SK-N-SH treated with all-trans-retinoic acid at 6 μM for 48 hours (cell line): ENCODE data around the gene INO80C.

Source experiments
- ATAC-seq: fragments of 200-7000 bp; cut with Tn5 transposase; 3 replicates; pipeline ENCODE4 v1.9.1; 2020; ENCODE audit warnings: mild to moderate bottlenecking, moderate library complexity
- ARNTL ChIP-seq: fragments of 450-650 bp; formaldehyde crosslinking; IDR thresholded peaks from 2 replicates; pipeline ENCODE4 v1.5.0; 2020; ENCODE audit warnings: low read depth, mild to moderate bottlenecking, moderate library complexity, borderline replicate concordance
- BACH2 ChIP-seq: fragments of 250-450 bp; sonication (Bioruptor Pico); IDR thresholded peaks from 2 replicates; pipeline ENCODE4 v1.9.0; 2021; ENCODE audit warnings: mild to moderate bottlenecking, borderline replicate concordance
- CREB5 ChIP-seq: fragments of 250-450 bp; sonication (Bioruptor Pico); IDR thresholded peaks from 2 replicates; pipeline ENCODE4 v1.5.1; 2020; ENCODE audit warnings: low read depth, mild to moderate bottlenecking, moderate library complexity
- CSDC2 ChIP-seq: fragments of 250-450 bp; sonication (Bioruptor Pico); IDR thresholded peaks from 2 replicates; pipeline ENCODE4 v1.5.0; 2020; ENCODE audit warnings: mild to moderate bottlenecking, moderate library complexity
- ESRRG ChIP-seq: fragments of 250-450 bp; sonication (Bioruptor Pico); IDR thresholded peaks from 2 replicates; pipeline ENCODE4 v1.6.1; 2021; ENCODE audit warnings: mild to moderate bottlenecking
- GLIS3 ChIP-seq: fragments of 250-450 bp; sonication (Bioruptor Pico); IDR thresholded peaks from 2 replicates; pipeline ENCODE4 v1.5.0; 2020; ENCODE audit warnings: mild to moderate bottlenecking, moderate library complexity
- ISL1 ChIP-seq: fragments of 250-450 bp; sonication (Bioruptor Pico); IDR thresholded peaks from 2 replicates; pipeline ENCODE4 v2.1.2; 2022; ENCODE audit warnings: mild to moderate bottlenecking, moderate library complexity
- OSR1 ChIP-seq: fragments of 250-450 bp; sonication (Bioruptor Pico); IDR thresholded peaks from 2 replicates; pipeline ENCODE4 v1.8.0; 2022; ENCODE audit warnings: moderate library complexity, mild to moderate bottlenecking, inconsistent platforms
- RARB ChIP-seq: fragments of 250-450 bp; sonication (Bioruptor Pico); IDR thresholded peaks from 2 replicates; pipeline ENCODE4 v1.8.0; 2021; ENCODE audit warnings: mild to moderate bottlenecking, moderate library complexity
- SNAI2 ChIP-seq: fragments of 250-450 bp; sonication (Bioruptor Pico); IDR thresholded peaks from 2 replicates; pipeline ENCODE4 v1.5.0; 2020; ENCODE audit warnings: mild to moderate bottlenecking, moderate library complexity
- TCF4 ChIP-seq: fragments of 250-450 bp; sonication (Bioruptor Pico); IDR thresholded peaks from 2 replicates; pipeline ENCODE4 v1.8.0; 2021; ENCODE audit warnings: mild to moderate bottlenecking, moderate library complexity, borderline replicate concordance
- TOX ChIP-seq: fragments of 250-450 bp; sonication (Bioruptor Pico); IDR thresholded peaks from 2 replicates; pipeline ENCODE4 v1.8.0; 2021; ENCODE audit warnings: mild to moderate bottlenecking, moderate library complexity, borderline replicate concordance
- ZFP3 ChIP-seq: fragments of 250-450 bp; sonication (Bioruptor Pico); IDR thresholded peaks from 2 replicates; pipeline ENCODE4 v1.5.0; 2020; ENCODE audit warnings: mild to moderate bottlenecking, moderate library complexity
- ZFP30 ChIP-seq: fragments of 450-650 bp; formaldehyde crosslinking; IDR thresholded peaks from 2 replicates; pipeline ENCODE4 v1.5.0; 2022; ENCODE audit warnings: mild to moderate bottlenecking, moderate library complexity
- ZNF70 ChIP-seq: fragments of 450-650 bp; formaldehyde crosslinking; IDR thresholded peaks from 2 replicates; pipeline ENCODE4 v1.5.0; 2020; ENCODE audit warnings: mild to moderate bottlenecking, moderate library complexity
- ZNF8 ChIP-seq: fragments of 450-650 bp; formaldehyde crosslinking; IDR thresholded peaks from 2 replicates; pipeline ENCODE4 v1.5.0; 2020; ENCODE audit warnings: mild to moderate bottlenecking, moderate library complexity
- TF ChIP-seq, protein P1 (sequence below): fragments of 250-450 bp; sonication (Bioruptor Pico); IDR thresholded peaks from 2 replicates; pipeline ENCODE4 v1.5.1; 2021; ENCODE audit warnings: mild to moderate bottlenecking, moderate library complexity
- TF ChIP-seq, protein P2 (sequence below): fragments of 250-450 bp; sonication (Bioruptor Pico); IDR thresholded peaks from 2 replicates; pipeline ENCODE4 v1.8.0; 2021; ENCODE audit warnings: low read depth, mild to moderate bottlenecking, moderate library complexity, borderline replicate concordance
- TF ChIP-seq, protein P3 (sequence below): fragments of 250-450 bp; sonication (Bioruptor Pico); IDR thresholded peaks from 2 replicates; pipeline ENCODE4 v1.5.0; 2020; ENCODE audit warnings: mild to moderate bottlenecking, moderate library complexity
- TF ChIP-seq, protein P4 (sequence below): fragments of 250-450 bp; sonication (Bioruptor Pico); IDR thresholded peaks from 2 replicates; pipeline ENCODE4 v1.8.0; 2020; ENCODE audit warnings: mild to moderate bottlenecking, moderate library complexity, borderline replicate concordance

Gene INO80C

DNA sequence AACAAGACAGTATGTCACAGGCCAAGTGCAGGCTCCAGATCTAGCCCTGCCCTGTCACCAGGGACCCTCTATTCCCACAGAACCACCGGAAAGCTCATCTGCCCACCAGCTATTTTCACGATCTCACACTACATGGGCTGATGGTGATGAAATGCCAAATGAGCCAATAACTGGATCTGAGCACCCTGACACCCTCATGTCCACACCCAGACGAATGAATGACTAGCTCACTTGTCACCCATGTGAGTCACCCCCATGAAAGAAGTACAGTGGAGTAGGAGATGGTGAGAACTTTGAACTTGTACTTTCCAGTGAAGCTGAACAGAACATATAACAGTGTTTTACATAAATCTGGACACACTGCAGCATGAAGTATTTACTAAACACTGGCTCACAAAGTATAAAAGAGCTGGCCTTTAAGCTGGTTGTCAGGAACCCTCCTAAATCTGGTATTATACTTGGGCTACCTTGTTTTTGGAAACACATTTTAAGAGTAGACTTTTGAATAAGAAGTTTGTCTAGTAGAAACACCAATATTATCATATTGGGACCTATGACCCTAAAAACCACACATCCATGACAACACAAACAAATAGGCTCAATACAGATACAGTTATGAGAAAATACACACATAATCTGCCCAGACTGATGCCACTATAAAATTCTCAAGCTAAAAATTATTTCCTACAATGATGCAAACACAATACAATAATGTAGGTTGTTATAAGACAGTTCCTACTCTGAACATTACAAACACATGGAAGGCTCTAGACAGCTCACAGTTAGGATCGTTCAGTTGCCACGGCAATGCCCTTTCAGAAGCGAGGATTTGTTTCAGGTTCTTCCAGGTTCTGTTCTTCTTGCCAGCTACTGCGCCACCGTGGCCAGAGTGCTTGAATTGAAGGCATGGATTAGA is 19.0 kb downstream of the INO80C start:
- no peak for TF ChIP-seq SNAI2 (CRISPR knock-in tag)
- TF ChIP-seq ISL1 (CRISPR knock-in tag) = no peak
- no peak for TF ChIP-seq BACH2 (CRISPR knock-in tag)
- TF ChIP-seq, protein P1, sequence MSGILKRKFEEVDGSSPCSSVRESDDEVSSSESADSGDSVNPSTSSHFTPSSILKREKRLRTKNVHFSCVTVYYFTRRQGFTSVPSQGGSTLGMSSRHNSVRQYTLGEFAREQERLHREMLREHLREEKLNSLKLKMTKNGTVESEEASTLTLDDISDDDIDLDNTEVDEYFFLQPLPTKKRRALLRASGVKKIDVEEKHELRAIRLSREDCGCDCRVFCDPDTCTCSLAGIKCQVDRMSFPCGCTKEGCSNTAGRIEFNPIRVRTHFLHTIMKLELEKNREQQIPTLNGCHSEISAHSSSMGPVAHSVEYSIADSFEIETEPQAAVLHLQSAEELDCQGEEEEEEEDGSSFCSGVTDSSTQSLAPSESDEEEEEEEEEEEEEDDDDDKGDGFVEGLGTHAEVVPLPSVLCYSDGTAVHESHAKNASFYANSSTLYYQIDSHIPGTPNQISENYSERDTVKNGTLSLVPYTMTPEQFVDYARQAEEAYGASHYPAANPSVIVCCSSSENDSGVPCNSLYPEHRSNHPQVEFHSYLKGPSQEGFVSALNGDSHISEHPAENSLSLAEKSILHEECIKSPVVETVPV (CRISPR knock-in tag) = no peak
- no peak for ATAC-seq

DNA sequence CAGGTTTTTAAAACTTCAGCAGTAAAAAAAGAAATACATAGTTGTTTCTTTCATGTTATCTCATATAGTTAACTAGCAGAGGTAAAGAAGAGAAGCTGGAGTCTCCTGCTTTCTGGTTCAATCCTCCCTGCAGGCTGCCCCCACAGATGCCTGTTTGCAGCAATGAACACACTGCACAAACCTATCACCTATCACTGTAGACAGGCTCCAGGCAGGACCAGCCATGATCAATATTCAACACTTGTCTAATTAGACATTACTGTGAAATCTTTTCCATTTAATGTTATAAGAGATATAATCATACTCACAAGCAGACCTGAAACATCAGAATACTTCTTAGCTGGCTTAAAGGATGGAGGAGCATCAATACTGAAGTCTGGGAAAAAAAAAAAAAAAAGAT is 19.8 kb downstream of the INO80C start:
- TF ChIP-seq RARB = no peak
- TF ChIP-seq ZFP3 = no peak
- no peak for TF ChIP-seq GLIS3
- TF ChIP-seq, protein P2, sequence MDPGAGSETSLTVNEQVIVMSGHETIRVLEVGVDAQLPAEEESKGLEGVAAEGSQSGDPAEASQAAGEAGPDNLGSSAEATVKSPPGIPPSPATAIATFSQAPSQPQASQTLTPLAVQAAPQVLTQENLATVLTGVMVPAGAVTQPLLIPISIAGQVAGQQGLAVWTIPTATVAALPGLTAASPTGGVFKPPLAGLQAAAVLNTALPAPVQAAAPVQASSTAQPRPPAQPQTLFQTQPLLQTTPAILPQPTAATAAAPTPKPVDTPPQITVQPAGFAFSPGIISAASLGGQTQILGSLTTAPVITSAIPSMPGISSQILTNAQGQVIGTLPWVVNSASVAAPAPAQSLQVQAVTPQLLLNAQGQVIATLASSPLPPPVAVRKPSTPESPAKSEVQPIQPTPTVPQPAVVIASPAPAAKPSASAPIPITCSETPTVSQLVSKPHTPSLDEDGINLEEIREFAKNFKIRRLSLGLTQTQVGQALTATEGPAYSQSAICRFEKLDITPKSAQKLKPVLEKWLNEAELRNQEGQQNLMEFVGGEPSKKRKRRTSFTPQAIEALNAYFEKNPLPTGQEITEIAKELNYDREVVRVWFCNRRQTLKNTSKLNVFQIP = no peak
- no peak for TF ChIP-seq ARNTL (CRISPR knock-in tag)
- TF ChIP-seq BACH2 (CRISPR knock-in tag) = no peak
- TF ChIP-seq CREB5 (CRISPR knock-in tag) = no peak
- TF ChIP-seq, protein P1 (CRISPR knock-in tag) = no peak
- no peak for TF ChIP-seq ZFP30
- TF ChIP-seq OSR1 = no peak
- TF ChIP-seq SNAI2 (CRISPR knock-in tag) = no peak
- ATAC-seq = no peak

GRCh38 chr18:35477497-35477896 is 20.3 kb downstream of the INO80C start:
- no peak for ATAC-seq
- no peak for TF ChIP-seq ZNF70 (CRISPR knock-in tag)
- no peak for TF ChIP-seq ZNF8
- no peak for TF ChIP-seq ARNTL (CRISPR knock-in tag)
- no peak for TF ChIP-seq CREB5 (CRISPR knock-in tag)
- TF ChIP-seq, protein P3, sequence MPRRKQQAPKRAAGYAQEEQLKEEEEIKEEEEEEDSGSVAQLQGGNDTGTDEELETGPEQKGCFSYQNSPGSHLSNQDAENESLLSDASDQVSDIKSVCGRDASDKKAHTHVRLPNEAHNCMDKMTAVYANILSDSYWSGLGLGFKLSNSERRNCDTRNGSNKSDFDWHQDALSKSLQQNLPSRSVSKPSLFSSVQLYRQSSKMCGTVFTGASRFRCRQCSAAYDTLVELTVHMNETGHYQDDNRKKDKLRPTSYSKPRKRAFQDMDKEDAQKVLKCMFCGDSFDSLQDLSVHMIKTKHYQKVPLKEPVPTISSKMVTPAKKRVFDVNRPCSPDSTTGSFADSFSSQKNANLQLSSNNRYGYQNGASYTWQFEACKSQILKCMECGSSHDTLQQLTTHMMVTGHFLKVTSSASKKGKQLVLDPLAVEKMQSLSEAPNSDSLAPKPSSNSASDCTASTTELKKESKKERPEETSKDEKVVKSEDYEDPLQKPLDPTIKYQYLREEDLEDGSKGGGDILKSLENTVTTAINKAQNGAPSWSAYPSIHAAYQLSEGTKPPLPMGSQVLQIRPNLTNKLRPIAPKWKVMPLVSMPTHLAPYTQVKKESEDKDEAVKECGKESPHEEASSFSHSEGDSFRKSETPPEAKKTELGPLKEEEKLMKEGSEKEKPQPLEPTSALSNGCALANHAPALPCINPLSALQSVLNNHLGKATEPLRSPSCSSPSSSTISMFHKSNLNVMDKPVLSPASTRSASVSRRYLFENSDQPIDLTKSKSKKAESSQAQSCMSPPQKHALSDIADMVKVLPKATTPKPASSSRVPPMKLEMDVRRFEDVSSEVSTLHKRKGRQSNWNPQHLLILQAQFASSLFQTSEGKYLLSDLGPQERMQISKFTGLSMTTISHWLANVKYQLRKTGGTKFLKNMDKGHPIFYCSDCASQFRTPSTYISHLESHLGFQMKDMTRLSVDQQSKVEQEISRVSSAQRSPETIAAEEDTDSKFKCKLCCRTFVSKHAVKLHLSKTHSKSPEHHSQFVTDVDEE = no peak
- TF ChIP-seq OSR1 = no peak
- TF ChIP-seq TOX (CRISPR knock-in tag) = no peak
- TF ChIP-seq TCF4 (CRISPR knock-in tag) = no peak
- TF ChIP-seq, protein P1 (CRISPR knock-in tag) = no peak
- TF ChIP-seq, protein P4, sequence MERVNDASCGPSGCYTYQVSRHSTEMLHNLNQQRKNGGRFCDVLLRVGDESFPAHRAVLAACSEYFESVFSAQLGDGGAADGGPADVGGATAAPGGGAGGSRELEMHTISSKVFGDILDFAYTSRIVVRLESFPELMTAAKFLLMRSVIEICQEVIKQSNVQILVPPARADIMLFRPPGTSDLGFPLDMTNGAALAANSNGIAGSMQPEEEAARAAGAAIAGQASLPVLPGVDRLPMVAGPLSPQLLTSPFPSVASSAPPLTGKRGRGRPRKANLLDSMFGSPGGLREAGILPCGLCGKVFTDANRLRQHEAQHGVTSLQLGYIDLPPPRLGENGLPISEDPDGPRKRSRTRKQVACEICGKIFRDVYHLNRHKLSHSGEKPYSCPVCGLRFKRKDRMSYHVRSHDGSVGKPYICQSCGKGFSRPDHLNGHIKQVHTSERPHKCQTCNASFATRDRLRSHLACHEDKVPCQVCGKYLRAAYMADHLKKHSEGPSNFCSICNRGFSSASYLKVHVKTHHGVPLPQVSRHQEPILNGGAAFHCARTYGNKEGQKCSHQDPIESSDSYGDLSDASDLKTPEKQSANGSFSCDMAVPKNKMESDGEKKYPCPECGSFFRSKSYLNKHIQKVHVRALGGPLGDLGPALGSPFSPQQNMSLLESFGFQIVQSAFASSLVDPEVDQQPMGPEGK (CRISPR knock-in tag) = no peak
- no peak for TF ChIP-seq CSDC2 (CRISPR knock-in tag)
- TF ChIP-seq, protein P2 = no peak
- no peak for TF ChIP-seq ESRRG (CRISPR knock-in tag)
- no peak for TF ChIP-seq SNAI2 (CRISPR knock-in tag)
- no peak for TF ChIP-seq BACH2 (CRISPR knock-in tag)
- TF ChIP-seq ZFP30 = no peak
- TF ChIP-seq RARB = no peak
